ENCODE measurements around the gene PDZK1.
"Not testable (repeated sequence)": the region's sequence is repeated elsewhere in the genome, so short reads cannot be mapped to it uniquely, and the experiment has no call there.

Gene PDZK1

DNA sequence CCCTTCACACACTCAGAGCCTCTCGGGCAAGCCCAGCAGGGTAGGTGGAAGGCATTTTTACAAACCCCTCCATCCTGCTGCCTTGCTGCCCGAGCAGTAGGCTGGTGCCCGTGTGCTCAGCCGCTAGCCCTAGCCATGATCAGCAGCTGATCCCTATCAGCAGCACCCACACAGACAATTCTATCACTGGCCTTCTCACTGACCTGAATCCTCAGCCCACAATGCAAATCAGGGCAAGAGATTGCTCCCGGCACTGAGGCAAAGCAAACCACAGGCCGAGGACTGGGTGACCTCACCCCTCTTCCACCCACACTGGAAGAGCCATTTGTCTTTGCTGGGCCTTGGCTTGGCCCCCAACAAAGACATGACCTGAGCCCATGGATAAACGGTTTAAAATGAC lies 895 bp upstream of the PDZK1 start:
- DNase-seq: no peak

DNA sequence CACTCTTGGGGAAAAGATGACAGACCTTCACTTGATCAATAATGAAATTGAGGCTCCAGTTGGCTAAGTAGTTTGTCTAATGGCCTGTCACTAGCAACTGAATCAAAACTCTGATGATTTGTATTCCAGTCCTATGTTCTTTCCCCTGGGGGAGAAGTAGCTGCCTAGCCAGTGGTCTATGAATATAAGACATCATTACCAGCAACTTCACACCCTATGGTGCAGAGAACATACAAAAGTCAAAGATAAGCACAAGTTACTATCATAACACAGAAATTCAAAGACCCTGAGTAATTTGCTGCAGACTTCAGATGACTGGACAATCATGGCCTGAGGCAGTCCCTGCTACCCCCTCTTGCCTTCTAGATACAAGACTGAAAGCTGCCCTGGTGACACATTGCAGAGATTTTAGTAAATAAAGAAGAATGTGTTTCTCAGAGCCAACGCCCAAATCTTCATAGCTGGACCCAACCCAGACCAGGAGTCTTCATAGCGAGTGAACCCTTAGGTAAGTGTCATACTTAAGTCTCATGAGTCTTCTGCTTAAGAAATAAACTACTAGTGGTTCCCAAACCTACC lies 993 bp downstream of the PDZK1 start:
- no peak for DNase-seq

GRCh38 chr1:145705622-145706021 lies 1.5 kb downstream of the PDZK1 start:
- DNase-seq: no peak

DNA sequence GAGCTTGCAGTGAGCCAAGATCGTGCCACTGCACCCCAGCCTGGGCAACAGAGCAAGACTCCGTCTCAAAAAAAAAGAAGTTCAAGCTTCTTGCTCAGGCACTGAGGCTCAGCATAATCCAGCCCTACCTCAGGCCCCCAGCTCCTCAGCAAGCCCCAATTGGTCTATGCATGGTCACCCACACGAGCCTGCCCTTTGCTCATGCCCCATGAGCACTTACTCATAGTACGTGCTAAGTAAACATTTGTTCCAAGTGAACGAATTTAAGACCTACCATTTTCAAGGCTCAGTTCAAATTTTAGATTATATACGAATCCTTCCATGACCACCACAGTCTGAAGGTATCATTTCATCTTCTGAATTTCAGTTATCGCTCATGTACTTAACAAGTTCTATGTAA lies 4.3 kb downstream of the PDZK1 start:
- no peak for DNase-seq

DNA sequence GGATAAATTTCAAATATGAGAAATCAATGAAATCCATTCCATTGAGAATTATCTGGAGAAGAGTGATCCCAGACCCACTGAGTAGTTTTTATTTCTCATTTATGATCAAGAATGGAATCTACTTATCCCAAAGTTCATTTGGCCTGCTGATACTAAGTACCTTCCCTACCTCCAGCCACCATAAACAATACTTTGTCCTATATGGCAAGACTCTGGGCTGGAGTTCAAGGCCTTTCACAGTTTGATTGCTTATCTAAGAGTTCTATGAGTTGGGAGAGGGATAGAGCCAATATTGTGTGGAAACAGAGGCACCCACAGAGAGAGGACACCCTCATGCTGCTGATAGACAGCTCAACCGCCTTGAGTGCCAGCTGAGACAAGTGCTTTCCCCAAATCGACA lies 5.1 kb downstream of the PDZK1 start:
- DNase-seq: no peak

DNA sequence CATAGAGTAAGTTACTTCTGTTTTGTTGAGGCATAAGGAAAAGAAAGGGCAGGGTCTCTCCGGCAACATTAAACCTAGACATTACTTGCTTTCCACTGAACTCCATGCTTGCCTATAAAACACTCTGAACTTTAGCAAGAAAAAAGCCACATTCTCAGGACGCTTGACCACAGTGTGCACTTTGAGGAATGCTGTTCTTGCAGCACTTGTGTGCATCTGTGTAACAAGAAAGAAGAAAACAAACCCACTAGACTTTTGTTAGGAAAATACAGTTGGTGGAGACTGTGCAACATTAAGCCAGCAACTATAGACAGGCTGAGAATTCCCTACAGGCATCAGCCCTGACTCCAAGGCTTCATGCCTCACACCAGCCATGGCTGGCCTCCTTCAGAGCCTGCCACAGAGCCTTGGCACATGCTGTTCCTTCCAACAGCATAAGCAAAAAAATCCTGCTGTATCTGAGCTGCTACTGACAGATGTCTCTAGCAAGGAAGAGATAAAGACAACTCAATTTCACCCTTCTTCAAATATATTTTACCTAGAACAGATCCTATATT lies 5.8 kb downstream of the PDZK1 start:
- DNase-seq: no peak

DNA sequence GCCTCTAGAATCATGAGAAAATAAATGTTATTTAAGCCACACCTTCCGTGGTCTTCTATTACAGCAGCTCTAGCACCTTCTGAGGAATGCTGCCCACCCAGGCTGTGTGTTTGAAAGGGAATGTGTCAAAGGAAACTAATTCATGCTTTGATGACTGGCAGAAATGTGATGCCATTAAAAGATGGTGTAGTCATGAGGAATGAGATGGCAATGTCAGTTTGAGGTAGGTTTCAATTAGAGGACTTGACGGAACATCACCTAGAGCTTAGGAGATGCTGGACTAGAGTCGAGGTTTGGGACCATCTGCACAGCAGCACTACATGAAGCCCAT lies 10.6 kb downstream of the PDZK1 start:
- no peak for DNase-seq

GRCh38 chr1:145695821-145696629 lies 11.1 kb downstream of the PDZK1 start:
- DNase-seq: no peak

DNA sequence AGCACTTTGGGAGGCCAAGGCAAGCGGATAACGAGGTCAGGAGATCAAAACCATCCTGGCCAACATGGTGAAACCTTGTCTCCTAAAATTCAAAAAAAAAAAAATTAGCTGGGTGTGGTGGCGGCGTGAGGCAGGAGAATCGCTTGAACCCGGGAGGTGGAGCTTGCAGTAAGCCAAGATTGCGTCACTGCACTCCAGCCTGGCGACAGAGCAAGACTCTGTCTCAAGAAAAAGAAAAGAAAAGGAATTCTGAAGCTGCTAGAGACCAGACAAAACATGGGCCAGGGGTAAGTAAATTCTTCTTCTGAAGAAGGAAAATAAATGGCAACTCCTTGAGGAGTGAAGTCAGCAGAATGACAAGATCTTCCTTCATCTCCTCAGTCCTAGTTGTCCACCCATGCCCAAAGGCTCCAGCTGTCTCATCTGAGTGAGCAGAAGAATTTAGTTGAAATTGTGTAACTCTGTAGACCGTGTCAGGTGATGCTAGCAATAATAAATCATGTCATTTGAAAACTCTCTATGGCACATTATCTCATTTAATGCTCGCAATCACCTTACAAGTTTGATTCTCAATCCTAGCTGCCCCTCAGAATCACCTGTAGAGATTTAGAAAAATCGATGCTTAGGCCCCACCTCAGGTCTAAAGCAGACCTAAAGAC lies 14.3 kb downstream of the PDZK1 start:
- DNase-seq: no peak

DNA sequence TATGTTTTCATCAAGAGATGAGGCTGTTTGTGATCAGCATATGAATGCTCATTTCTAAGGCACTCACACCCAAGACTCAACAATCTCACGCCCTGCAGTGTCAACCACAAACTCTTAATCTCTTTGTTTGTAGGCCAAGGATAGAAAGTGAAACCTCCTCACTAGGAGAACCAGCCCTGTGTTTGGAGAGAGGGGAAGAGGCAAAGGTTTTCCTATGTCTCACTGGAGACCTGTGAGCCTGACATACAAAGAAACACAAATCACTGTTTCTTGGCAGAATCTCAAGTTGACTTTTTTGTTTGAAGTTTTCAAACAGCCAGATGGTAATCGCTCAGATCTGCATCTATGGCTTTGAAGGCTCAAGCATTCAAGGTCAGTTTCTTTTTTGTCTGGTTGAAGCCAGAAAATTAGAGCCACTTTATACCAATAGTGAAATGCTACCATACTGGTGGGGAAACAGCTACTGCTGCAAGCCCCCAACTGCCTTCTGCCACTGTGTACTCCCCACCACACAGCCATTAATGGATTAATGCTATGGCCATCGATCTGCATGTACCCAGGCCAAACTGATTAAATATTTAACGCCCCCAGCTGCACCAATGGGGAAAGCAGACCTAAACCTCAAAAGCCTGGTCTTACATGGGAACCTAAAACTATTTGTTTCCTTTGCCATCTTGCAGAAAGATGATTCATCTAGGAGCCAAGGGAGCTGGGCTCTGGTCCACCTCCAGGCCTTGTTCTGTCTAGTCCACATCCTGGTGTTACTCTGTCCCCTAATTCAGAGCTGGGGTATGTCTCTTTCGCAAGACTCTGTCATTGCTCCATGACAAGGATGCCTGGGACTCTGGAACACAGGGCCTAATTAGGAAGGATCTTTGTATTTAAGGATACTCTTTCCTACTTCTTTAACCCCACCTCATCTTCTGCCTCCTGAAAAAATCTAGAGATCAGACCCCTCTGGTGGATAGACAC lies 16.3 kb downstream of the PDZK1 start:
- DNase-seq: no peak

GRCh38 chr1:145689922-145690321 lies 17.2 kb downstream of the PDZK1 start:
- DNase-seq: no peak

DNA sequence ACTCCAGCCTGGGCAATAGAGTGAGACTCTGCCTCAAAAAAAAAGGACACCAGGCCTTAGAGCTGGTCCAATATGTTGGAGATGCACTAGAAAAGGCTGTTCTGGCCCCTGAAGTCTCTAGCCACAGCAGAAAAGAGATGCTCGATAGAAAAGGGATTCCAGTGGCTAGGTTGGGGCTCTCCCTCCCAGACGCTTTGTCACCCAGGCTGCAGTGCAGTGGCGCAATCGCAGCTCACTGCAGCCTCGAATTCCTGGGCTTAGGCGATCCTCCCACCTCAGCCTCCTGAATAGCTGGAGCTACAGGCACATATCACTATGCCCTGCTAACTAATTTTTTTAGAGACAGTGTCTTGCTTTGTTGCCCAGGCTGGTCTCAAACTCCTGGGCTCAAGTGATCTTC lies 18.2 kb downstream of the PDZK1 start:
- no peak for DNase-seq

DNA sequence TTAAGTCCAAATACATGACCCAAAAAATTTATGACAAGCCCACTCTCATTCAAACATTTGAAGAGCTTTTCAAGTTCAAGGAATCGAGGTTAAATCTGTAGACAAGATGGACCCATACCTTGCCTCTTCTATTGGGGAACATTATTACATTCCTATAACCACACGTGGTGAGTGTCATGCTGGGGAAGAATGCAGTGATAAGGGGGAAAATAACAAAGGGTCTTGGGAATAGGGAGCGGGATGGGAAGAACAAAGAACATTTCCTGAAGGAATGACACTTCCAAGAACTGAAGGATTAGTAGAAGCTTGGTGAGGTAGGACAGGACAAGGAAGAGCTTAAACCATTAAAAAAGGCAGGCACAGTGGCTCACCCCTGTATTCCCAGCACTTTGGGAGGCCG lies 18.8 kb downstream of the PDZK1 start:
- DNase-seq: no peak

DNA sequence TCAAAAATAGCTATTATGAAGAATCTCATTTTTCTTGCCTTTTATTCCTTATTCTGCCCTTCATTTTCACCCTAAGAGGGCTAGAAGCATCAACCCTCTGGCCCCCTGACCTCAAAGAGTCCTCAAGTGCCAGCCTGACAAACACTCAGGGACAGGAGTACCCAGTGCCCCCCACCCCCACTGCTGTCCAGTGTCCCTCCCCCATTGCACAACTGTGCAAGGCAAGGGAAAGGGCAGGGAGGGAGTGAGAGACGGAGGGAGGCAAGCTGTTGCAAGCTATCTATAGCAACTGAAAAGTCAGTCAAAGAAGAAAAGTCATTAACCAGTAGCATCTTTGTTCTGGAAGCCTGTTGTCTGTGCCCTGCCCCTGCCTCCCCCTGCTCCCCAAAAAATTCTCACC lies 21.1 kb downstream of the PDZK1 start:
- not testable (repeated sequence) for DNase-seq

GRCh38 chr1:145684858-145685257 lies 22.3 kb downstream of the PDZK1 start:
- not testable (repeated sequence) for DNase-seq

- DNase-seq: not testable (repeated sequence)
These were observed 34.0 kb downstream of the PDZK1 start for GRCh38 chr1:145673217-145673616.

DNA sequence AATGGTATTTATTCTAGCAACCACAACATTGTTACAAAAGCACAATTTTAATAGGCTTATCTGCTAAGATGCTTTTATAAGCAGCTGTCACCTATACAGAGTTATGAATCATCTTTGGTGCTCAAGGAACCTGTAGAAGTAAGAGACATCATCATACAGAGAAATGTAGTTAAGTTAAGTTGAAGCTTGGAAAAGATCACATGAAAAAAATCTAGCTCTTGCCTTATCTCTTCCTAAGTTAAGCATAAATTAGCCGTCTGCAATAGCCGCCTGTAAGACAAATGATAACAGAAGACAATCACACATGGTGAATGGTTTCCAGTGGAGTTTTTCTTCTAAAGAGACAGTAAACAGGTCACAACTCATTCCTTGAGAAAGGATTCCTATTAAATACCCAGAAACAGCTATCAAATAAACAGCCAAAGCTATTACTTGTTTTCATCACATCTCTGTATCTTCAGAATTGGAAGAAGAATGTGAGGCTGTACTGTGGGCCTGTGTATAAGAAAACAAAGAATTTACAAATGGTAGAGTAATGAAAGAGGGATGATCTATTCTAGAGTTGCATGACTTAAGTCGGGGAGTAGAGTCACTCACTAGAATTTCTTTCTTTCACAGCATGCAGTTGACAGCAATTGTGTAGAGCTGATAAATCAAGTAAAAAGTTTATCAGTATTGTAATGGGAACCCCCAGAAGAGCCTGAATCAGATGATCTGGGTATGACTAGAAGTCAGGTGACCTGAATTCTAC lies 36.0 kb downstream of the PDZK1 start:
- not testable (repeated sequence) for DNase-seq

DNA sequence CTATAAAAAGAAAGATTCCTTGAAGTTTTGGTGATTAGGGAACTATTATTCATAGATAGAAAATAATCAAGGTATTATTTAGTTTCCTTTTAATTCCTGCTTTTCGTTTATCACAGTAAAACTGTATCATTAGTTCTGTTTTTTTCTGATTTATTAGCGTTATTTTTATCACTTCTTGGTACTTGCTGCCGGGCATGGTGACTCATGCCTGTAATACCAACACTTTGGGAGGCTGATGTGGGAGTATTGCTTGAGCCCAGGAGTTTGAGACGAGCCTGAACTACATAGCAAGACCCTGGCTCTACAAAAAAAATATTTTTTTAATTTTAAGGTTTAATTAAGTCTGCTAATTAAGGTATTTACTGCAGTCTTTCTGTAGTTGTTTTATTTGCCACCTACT lies 42.2 kb downstream of the PDZK1 start:
- DNase-seq: not testable (repeated sequence)

DNA sequence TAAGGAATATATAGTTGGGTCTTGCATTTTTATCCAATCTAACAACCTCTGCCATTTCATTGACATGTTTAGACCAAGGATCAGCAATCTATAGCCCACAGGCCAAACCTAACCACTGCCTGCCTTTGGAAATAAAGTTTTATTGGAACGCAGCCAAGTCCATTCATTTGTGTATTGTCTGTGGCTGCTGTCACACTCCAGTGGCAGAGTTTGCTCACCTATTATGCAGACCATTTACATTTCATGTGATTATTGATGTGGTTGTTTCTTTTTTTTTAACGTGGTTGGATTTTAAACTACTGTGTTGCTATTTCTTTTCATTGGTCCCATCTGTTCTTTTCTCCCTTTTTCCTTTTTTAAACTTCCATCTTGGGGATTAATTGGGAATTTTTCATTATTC lies 44.7 kb downstream of the PDZK1 start:
- DNase-seq: peak; percentile 24

GRCh38 chr1:145656245-145656943 lies 50.8 kb downstream of the PDZK1 start:
- not testable (repeated sequence) for DNase-seq

- not testable (repeated sequence) for DNase-seq
These were observed 63.2 kb downstream of the PDZK1 start for GRCh38 chr1:145643990-145644389.

All from DMS153 (cell line).